HepG2 (cell line): ENCODE data around the gene PRM3. TPM values are rescaled to one million over a fixed set of nuclear protein-coding genes. Genes with fewer than 3 reads are reported as not detected.

ENCODE experiments used
- AFF4 ChIP-seq: sonication (generic); formaldehyde crosslinking; IDR thresholded peaks from 2 replicates; pipeline ENCODE4 v1.4.0; 2020; ENCODE audit warnings: missing genetic modification reagents
- JDP2 ChIP-seq: sonication (generic); formaldehyde crosslinking; IDR thresholded peaks from 2 replicates; pipeline ENCODE4 v1.8.1; 2022; ENCODE audit warnings: missing genetic modification reagents, borderline replicate concordance
- KLF11 ChIP-seq: IDR thresholded peaks from 2 replicates; pipeline ENCODE4 v1.6.1; 2016; ENCODE audit warnings: missing compliant biosample characterization
- LCORL ChIP-seq, 2 experiments: fragments of 450-650 bp in 1 of 2; sonication (generic) in 1 of 2; formaldehyde crosslinking in 1 of 2; IDR thresholded peaks; 2 replicates each; pipeline versions ENCODE4 v1.5.0 to v1.6.1; 2017 to 2020; ENCODE audit warnings: antibody characterized with exemption in 1 of 2, missing genetic modification reagents in 1 of 2
- MIER3 ChIP-seq: IDR thresholded peaks from 2 replicates; pipeline ENCODE4 v1.6.1; 2016; ENCODE audit warnings: missing compliant biosample characterization, borderline replicate concordance
- ONECUT2 ChIP-seq: sonication (generic); formaldehyde crosslinking; IDR thresholded peaks from 2 replicates; pipeline ENCODE4 v1.4.0; 2020; ENCODE audit warnings: missing genetic modification reagents
- PRDM4 ChIP-seq: sonication (generic); formaldehyde crosslinking; IDR thresholded peaks from 2 replicates; pipeline ENCODE4 v1.9.0; 2021; ENCODE audit warnings: missing genetic modification reagents, borderline replicate concordance
- SOX5 ChIP-seq: IDR thresholded peaks from 2 replicates; pipeline ENCODE4 v1.6.1; 2016; ENCODE audit warnings: borderline replicate concordance
- SP1 ChIP-seq, 2 experiments: fragments of 450-650 bp in 1 of 2; sonication (generic) in 1 of 2; formaldehyde crosslinking in 1 of 2; IDR thresholded peaks; 2 replicates each; pipeline versions ENCODE4 v1.4.0 to v1.6.1; 2016 to 2020; ENCODE audit warnings: missing genetic modification reagents in 1 of 2
- ZBTB7A ChIP-seq: sonication (generic); formaldehyde crosslinking; IDR thresholded peaks from 2 replicates; pipeline ENCODE4 v1.8.0; 2022; ENCODE audit warnings: mild to moderate bottlenecking, missing genetic modification reagents
- ZNF574 ChIP-seq: sonication (generic); formaldehyde crosslinking; IDR thresholded peaks from 2 replicates; pipeline ENCODE4 v1.4.0; 2020; ENCODE audit warnings: missing genetic modification reagents
- polyA plus RNA-seq, 8 experiments: library from polyadenylated mRNA; depleted of rRNA in 3 of 8; stranded (reverse) in 7 of 8; unstranded in 1 of 8; fragments of >200 nt; fragmentation: Illumina TruSeq in 4 of 8; extraction: Trizol in 4 of 8; gene quantifications; 2 replicates each; pipeline versions ENCODE4 v1.2.1 to v1.2.3, GENCODE V29; 2011 to 2016; ENCODE audit warnings: low read depth in 4 of 8, missing spikeins in 1 of 8, mixed read lengths in 1 of 8; ENCODE audit not compliant: insufficient read depth in 1 of 8
- total RNA-seq, 5 experiments: library from RNA; depleted of rRNA; stranded (reverse); fragments of >200 nt; fragmentation: Illumina TruSeq; extraction: Trizol; gene quantifications; 2 replicates each; pipeline ENCODE4 v1.2.3, GENCODE V29; 2016; ENCODE audit warnings: low read depth in 1 of 5

PRM3 gene
- total and polyA plus RNA-seq, 2 of the 13 experiments (the other 11 are each of a cell fraction or from before 2014, with no cell fraction given), result not detected

GRCh38 chr16:11258553-11259492 lies 14.6 kb downstream of the PRM3 start (continued):
- TF ChIP-seq AFF4 (CRISPR knock-in tag) (no peak), ONECUT2 (CRISPR knock-in tag) (no peak), ZBTB7A (CRISPR knock-in tag) (peak; percentile 84), SP1 (IDR thresholded peaks at IDR 0.05) (no peak), SP1 (CRISPR knock-in tag; IDR thresholded peaks at IDR 0.05) (no peak), JDP2 (no peak), SOX5 (0 out of 2 replicates have a peak, but pooled peaks have one; percentile 18), LCORL (IDR thresholded peaks at IDR 0.05) (no peak), LCORL (CRISPR knock-in tag; IDR thresholded peaks at IDR 0.05) (peak; percentile 90), MIER3 (CRISPR knock-in tag) (no peak), ZNF574 (CRISPR knock-in tag) (peak; percentile 47), KLF11 (CRISPR knock-in tag) (no peak), PRDM4 (CRISPR knock-in tag) (no peak)
